Left ventricle myocardium inferior (tissue), 1 donor: Measurements from ENCODE around the gene XPO6. TPM values are rescaled to one million over a fixed set of nuclear protein-coding genes. Genes with fewer than 3 reads are reported as not detected.

Experiments
- DNase-seq: peaks from one replicate; pipeline ENCODE4 v3.0.0-alpha.2; 2020
- H3K27ac ChIP-seq: fragments of 200-600 bp; replicated peaks from 2 replicates; pipeline ENCODE4 v1.8.0; 2021
- H3K27me3 ChIP-seq: fragments of 200-600 bp; 2 replicates; pipeline ENCODE4 v1.8.0; 2021; ENCODE audit warnings: low read depth
- H3K36me3 ChIP-seq: fragments of 200-600 bp; 2 replicates; pipeline ENCODE4 v1.8.0; 2021
- H3K4me1 ChIP-seq: fragments of 200-600 bp; 2 replicates; pipeline ENCODE4 v1.8.0; 2021
- H3K4me3 ChIP-seq: fragments of 200-600 bp; 2 replicates; pipeline ENCODE4 v1.8.0; 2021; ENCODE audit warnings: mild to moderate bottlenecking, moderate library complexity
- H3K9me3 ChIP-seq: fragments of 200-600 bp; replicated peaks from 2 replicates; pipeline ENCODE4 v1.8.0; 2021
- CTCF ChIP-seq: fragments of 200-600 bp; IDR thresholded peaks from 2 replicates; pipeline ENCODE4 v1.8.0; 2021; ENCODE audit warnings: antibody characterized with exemption, mild to moderate bottlenecking, borderline replicate concordance
- intact Hi-C: fragments of 100-400 bp; cut with micrococcal nuclease; formaldehyde crosslinking; loops from one replicate; pipeline ENCODE4 v1.11.0; 2022
- total RNA-seq: library from RNA; stranded (reverse); fragmentation: NEBNext Ultra II Directional; extraction: Animal tissue kit (Norgen Biotek cat#: 25700); gene quantifications from one replicate; pipeline ENCODE4 v1.2.1, GENCODE V29; 2021
- donor health status: DM: no; HTN: yes; CAD: no; lungs with severe emphysema.

Gene XPO6
- total RNA-seq, 1 donor from 2014 or later: 26.4 TPM

- no peak for DNase-seq
- no peak overlapping the region for H3K4me3 ChIP-seq
- H3K4me1 ChIP-seq: no peaks in the 10 kb centered on the region
- intact Hi-C loops: no loop called here
- peaks cover 54% of the 10 kb centered on the region for H3K36me3 ChIP-seq
- no peaks in the 10 kb centered on the region for H3K9me3 ChIP-seq
- no peaks in the 10 kb centered on the region for H3K27me3 ChIP-seq
- no peak overlapping the region for H3K27ac ChIP-seq
- no peak for TF ChIP-seq CTCF
Observed at GRCh38 chr16:28096983-28097899, 114.5 kb downstream of the XPO6 start.

- no peak overlapping the region for H3K27ac ChIP-seq
- H3K4me1 ChIP-seq: no peaks in the 10 kb centered on the region
- DNase-seq: no peak
- H3K4me3 ChIP-seq: no peak overlapping the region
- H3K27me3 ChIP-seq: no peaks in the 10 kb centered on the region
- no peaks in the 10 kb centered on the region for H3K9me3 ChIP-seq
- intact Hi-C loops: no loop called here
- H3K36me3 ChIP-seq: peaks cover 15% of the 10 kb centered on the region
- TF ChIP-seq CTCF: no peak
Observed at GRCh38 chr16:28093385-28093725, 118.4 kb downstream of the XPO6 start.

GRCh38 chr16:28092721-28093384 is 118.9 kb downstream of the XPO6 start:
- no peak overlapping the region for H3K4me3 ChIP-seq
- no peaks in the 10 kb centered on the region for H3K27me3 ChIP-seq
- H3K4me1 ChIP-seq: no peaks in the 10 kb centered on the region
- TF ChIP-seq CTCF: no peak
- no peak overlapping the region for H3K27ac ChIP-seq
- no peaks in the 10 kb centered on the region for H3K9me3 ChIP-seq
- intact Hi-C loops: no loop called here
- DNase-seq: no peak
- H3K36me3 ChIP-seq: peaks cover 10% of the 10 kb centered on the region

- Histone ChIP-seq H3K9me3 (no peaks in the 10 kb centered on the region), H3K27me3 (no peaks in the 10 kb centered on the region), H3K27ac (no peak overlapping the region), H3K36me3 (no peaks in the 10 kb centered on the region), H3K4me1 (no peaks in the 10 kb centered on the region), H3K4me3 (no peak overlapping the region)
- no peak for DNase-seq
- TF ChIP-seq CTCF: no peak
- intact Hi-C loops: no loop called here
Observed at GRCh38 chr16:28091656-28092055, 120.1 kb downstream of the XPO6 start.

- Histone ChIP-seq H3K27me3 (no peaks in the 10 kb centered on the region), H3K4me3 (no peak overlapping the region), H3K4me1 (no peaks in the 10 kb centered on the region), H3K9me3 (no peaks in the 10 kb centered on the region), H3K36me3 (no peaks in the 10 kb centered on the region), H3K27ac (no peak overlapping the region)
- no peak for DNase-seq
- TF ChIP-seq CTCF: no peak
- intact Hi-C loops: no loop called here
Observed at GRCh38 chr16:28090646-28091377, 121.0 kb downstream of the XPO6 start.
